Activated CD4-positive, alpha-beta memory T cell treated with anti-CD3 and anti-CD28 coated beads, Interleukin-2, amount 10 ng/mL, durations not matched to agents 7 days and 5 days (primary cell): ENCODE measurements around the gene UBE2G2. TPM values are rescaled to one million over a fixed set of nuclear protein-coding genes. Genes with fewer than 3 reads are reported as not detected.

ENCODE experiments used
- CTCF ChIA-PET: fragments of 350-600 bp; sonication (Branson Sonifier 250); formaldehyde crosslinking; loops from one replicate; lab custom pipeline; 2021; ENCODE audit warnings: antibody characterized with exemption, inconsistent platforms; lab: Charles Lee
- POLR2A ChIA-PET: fragments of 350-600 bp; sonication (Branson Sonifier 250); formaldehyde crosslinking; loops from one replicate; lab custom pipeline; 2021; ENCODE audit warnings: antibody characterized with exemption; lab: Charles Lee
- DNase-seq: peaks from one replicate; pipeline ENCODE4 v3.0.0-alpha.2; 2020
- H3K27ac Mint-ChIP-seq: one replicate; pipeline ENCODE4 v1.8.0; 2021; ENCODE audit warnings: mild to moderate bottlenecking, mixed read lengths
- H3K27me3 Mint-ChIP-seq: one replicate; pipeline ENCODE4 v1.8.0; 2021; ENCODE audit warnings: mixed read lengths
- H3K36me3 Mint-ChIP-seq: one replicate; pipeline ENCODE4 v1.8.0; 2021; ENCODE audit warnings: low read depth, mixed read lengths
- H3K4me1 Mint-ChIP-seq: one replicate; pipeline ENCODE4 v1.8.0; 2021; ENCODE audit warnings: mixed read lengths
- H3K4me3 Mint-ChIP-seq: one replicate; pipeline ENCODE4 v1.8.0; 2021; ENCODE audit warnings: mild to moderate bottlenecking, mixed read lengths
- H3K9me3 Mint-ChIP-seq: one replicate; pipeline ENCODE4 v1.8.0; 2021; ENCODE audit warnings: mixed read lengths
- total RNA-seq, 2 experiments: library from RNA; stranded (reverse); gene quantifications; one replicate each; pipeline ENCODE4 v1.2.3, GENCODE V29; 2021

Gene UBE2G2, protein sequence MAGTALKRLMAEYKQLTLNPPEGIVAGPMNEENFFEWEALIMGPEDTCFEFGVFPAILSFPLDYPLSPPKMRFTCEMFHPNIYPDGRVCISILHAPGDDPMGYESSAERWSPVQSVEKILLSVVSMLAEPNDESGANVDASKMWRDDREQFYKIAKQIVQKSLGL
- total RNA-seq = 10 to 100 TPM; 70.7 to 74.0 TPM

DNA sequence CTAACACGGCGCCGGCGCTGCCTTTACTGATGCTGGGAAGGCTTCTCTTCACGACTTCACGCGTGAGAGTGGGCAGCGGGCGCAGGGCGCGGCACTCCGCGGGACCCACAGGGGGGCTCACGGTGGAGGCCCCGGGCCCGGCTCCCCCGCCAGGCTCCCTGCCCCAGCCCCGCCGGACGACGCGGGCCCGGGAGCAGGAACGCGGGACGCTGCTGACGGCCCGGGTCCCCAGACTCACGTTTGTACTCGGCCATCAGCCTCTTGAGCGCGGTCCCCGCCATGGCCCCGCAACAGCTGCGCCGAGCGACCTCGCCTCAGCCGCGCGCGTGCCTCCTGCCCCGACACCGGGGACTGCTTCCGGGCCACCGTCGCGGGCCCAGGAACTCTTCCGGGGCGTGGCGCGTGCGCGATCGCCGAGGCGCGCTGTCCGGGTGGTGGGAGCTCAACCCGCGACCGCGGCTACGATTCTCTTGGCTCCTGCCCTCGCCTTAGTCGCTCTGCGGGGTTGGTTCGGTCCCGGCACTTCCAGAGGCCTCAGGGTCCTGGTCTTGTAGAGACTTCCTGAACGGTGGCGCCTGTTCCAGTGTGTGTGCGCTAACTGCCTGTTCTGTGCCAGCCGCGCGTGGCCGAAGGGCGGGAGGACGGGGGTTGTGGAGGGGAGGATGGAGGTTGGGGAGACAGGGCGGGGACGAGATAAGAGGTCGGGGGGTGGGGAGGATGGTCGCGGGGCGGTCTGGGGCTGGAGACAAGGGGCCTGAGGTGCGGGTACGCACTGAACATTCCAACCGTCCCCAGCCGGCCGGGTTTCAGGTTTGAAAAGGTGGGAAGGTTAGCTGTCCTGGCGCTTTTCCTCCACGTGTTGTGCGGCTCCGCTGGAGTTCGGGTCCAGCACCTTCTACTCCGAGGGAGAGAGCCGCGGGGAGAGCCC, at the start of gene UBE2G2:
Gene UBE2G2 (minus strand): TSS at position 353 of the 928 bp plus-strand sequence. CDS start 72 bp downstream, at position 281.
- Mint-ChIP-seq H3K27me3 (no peaks in the 10 kb centered on the region), H3K4me3 (peak within 1 kb of the TSS; percentile 88), H3K36me3 (peaks cover 47% of the 10 kb centered on the region), H3K9me3 (no peaks in the 10 kb centered on the region), H3K27ac (peak within 1 kb of the TSS; percentile 80), H3K4me1 (peaks cover 43% of the 10 kb centered on the region)
- DNase-seq = peak; percentile 87
- ChIA-PET CTCF (interaction anchor here (0.6 to 6.1 kb wide), 24 partner anchors 7 to 339 kb away, joined by 3 to 84 read pairs (median 4); partner anchors contain the start of genes PTTG1IP and SUMO3), POLR2A (interaction anchor here (0.7 to 5.9 kb wide), 18 partner anchors 8 to 719 kb away, joined by 3 to 76 read pairs (median 4); partner anchors contain the start of genes ADARB1, KRTAP12-3, PTTG1IP and SLX9)

DNA sequence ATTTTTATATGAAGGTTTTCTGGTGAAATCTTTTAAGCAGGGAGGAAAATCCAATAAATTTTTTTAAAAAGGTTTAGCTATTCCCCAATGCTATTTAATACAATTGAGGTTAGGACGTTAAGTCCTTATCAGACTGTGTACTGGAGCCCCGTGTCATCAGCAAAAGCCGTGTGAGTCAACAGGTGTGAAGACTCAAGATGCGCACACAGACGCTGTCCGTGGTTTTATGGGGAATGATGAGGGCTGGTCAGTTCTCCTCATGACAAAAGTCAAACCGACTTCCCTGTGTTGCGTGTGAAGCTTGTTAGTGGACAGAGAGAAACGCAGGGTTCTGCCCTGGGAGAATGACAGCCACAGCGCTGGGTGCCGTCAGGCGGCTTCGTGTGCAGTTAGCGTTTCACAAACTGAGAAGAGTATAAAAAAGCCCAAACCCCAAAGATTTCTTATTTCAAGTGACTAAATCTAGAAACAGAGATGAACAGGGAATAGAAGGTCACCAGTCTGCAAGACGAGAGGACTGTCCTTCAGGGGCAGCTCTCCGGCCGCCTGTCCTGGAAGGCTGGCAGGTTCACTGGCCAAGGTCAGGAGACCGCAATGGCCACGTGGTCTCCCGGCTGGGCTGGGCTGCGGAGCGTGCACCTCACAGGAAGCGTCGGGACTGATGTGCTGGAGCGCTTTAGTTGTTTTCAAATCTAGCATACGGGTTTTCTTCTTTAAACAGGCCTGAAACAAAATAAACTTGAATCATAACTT, 49.5 kb upstream of the UBE2G2 start:
- Mint-ChIP-seq H3K9me3 (no peaks in the 10 kb centered on the region), H3K36me3 (peaks cover 56% of the 10 kb centered on the region), H3K4me1 (peaks cover 43% of the 10 kb centered on the region), H3K27me3 (no peaks in the 10 kb centered on the region), H3K4me3 (no peak overlapping the region), H3K27ac (peak overlapping the region; percentile 42)
- POLR2A ChIA-PET = interaction anchor here (1.7 kb wide), 1 partner anchor 22 kb away, joined by 7 read pairs; the partner anchor contains the start of gene PTTG1IP
- CTCF ChIA-PET = interaction anchor here (1.5 kb wide), 1 partner anchor 22 kb away, joined by 3 read pairs; the partner anchor contains the start of gene PTTG1IP
- no peak for DNase-seq

DNA sequence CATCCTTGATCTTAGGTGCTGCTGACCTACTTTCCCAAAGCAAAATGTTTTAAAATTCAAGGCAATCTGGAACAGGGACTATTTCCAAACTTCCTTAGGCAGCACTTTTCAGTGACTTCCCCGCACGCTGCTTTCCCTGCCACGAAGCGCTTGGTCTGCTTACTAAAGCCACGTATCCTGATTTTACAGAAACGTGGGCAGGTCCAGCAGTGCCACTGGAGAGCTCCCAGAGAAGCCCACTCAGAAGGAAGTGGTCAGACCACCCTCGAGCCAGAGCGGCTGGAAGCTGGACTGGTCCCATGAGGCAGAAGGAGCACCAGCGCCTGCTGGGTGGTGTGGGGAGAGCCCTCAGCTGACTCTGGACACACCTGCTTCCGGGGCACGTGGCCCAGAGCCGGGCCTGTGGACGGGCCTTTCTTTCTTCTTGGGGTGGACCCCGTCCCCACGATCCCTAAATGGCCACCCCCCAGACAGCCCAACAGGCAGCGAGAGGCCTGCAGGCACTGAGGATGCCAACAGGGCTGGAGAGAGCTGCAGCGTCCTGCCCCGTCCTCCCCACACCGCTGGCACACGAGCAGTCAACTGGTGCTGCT, 48.7 kb upstream of the UBE2G2 start:
- CTCF ChIA-PET = interaction anchor here (1.5 kb wide), 1 partner anchor 23 kb away, joined by 3 read pairs; the partner anchor contains the start of gene PTTG1IP
- no peaks in the 10 kb centered on the region for H3K27me3 Mint-ChIP-seq
- H3K4me3 Mint-ChIP-seq = no peak overlapping the region
- no peak for DNase-seq
- no peaks in the 10 kb centered on the region for H3K9me3 Mint-ChIP-seq
- POLR2A ChIA-PET = interaction anchor here (1.7 kb wide), 1 partner anchor 23 kb away, joined by 7 read pairs; the partner anchor contains the start of gene PTTG1IP
- H3K4me1 Mint-ChIP-seq = peaks cover 49% of the 10 kb centered on the region
- no peak overlapping the region for H3K27ac Mint-ChIP-seq
- H3K36me3 Mint-ChIP-seq = peaks cover 50% of the 10 kb centered on the region

DNA sequence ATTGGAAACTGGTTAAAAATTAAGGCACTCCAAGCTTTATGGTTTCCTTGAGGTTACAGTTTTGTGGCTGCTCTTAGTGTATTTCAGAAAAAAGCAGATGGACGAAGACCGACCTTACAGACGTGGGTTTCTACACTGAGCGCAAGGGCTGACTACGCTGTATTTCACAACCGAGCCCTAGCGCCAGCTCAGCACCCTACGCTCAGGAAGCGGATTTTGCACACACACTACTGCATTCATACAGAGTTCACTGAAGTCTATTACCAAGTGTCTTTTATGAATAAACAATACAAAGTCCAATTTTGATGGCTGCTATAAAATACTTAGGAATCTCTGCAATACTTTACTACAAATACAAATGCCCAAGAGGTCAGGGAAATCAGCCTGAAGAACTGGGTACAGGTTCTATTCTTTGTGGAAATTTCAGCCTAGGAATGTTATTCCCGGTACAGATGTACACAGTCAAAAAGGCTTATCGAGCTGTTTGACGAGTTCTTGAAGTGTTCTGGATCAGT, 48.1 kb upstream of the UBE2G2 start:
- Mint-ChIP-seq H3K4me1 (peaks cover 46% of the 10 kb centered on the region), H3K4me3 (no peak overlapping the region), H3K27ac (no peak overlapping the region), H3K9me3 (no peaks in the 10 kb centered on the region), H3K36me3 (peaks cover 44% of the 10 kb centered on the region), H3K27me3 (no peaks in the 10 kb centered on the region)
- ChIA-PET POLR2A (interaction anchor here (1.0 kb wide), 1 partner anchor 24 kb away, joined by 3 read pairs; the partner anchor contains the start of gene PTTG1IP), CTCF (interaction anchor here (1.5 kb wide), 1 partner anchor 24 kb away, joined by 3 read pairs; the partner anchor contains the start of gene PTTG1IP)
- no peak for DNase-seq

DNA sequence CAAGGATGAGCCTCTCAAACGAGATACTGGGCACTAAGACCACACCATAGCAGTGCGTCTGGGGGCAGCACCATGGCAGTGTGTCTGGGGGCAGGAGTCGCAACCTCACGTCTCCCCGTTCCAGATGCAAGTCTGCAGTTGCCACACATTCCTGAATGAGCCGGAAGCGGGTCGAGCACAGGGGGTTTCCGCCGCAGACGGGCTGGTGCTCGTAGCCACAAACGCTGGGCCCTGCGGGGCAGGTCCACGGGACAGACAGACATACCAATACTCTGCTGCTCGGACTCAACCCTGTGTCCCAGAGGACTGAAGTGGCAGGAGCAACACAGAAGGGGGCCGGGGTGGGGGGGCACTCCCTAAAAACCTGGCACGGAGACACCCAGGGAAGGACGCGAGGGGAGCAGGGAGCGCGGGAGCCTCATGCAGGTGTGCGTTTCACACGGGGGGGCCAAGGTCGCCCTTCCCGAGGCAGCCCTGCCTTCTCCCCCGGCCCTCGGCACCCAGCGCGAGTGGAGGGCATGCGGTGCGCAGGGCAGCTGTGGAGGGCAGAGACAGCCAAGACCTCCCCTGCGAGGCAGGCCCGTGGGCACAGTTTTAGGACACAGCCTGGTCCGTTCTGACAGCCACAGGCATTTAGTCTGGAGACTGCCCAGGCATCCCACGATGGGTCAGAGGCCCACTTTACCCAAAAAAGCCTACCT, 47.4 kb upstream of the UBE2G2 start:
- POLR2A ChIA-PET = interaction anchor here (1.0 kb wide), 1 partner anchor 25 kb away, joined by 3 read pairs; the partner anchor contains the start of gene PTTG1IP

DNA sequence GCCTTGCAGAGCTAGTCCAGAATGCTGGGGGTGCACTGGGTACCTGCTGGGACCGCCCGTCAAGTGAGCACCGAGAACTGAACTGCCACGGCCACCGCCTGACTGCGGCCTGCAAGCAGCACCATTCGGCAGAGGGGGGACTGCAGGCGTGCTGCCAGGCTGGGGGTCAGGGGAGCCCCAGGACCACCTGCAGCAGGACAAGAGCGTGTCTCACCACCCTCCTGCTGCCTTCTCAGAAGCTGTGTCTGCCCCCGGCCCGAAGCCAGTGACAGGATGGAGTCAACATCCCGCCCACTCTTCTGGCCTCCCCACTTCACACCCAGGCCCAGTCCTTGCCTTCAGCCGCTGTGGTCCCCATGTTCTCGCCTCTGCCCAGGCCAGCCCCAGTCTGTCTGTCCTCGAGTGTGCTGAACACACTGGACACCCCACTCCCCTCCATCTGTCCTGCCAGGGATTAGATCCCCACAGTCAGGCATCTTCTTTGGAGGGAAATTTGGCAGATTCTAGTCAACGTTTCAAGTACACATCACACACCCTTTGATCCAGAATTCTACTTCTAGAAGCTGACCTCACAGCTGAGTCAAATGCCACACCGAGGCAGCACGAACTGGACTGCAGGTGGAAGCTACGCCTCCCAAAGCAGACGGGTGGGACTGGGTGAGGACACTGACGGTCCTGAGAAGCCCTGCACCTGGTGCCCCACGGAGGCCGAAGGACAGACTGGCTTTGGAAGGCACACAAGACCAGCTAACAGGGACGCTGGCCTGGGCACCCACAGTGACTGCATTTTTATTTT, 45.8 kb upstream of the UBE2G2 start:
- Mint-ChIP-seq H3K27ac (no peak overlapping the region), H3K9me3 (no peaks in the 10 kb centered on the region), H3K36me3 (peaks cover 27% of the 10 kb centered on the region), H3K27me3 (no peaks in the 10 kb centered on the region), H3K4me3 (no peak overlapping the region), H3K4me1 (peaks cover 32% of the 10 kb centered on the region)
- no peak for DNase-seq
- ChIA-PET CTCF (interaction anchor here (0.6 to 1.1 kb wide), 2 partner anchors 25 to 291 kb away, joined by 3 read pairs; no protein-coding TSS in a partner anchor), POLR2A (interaction anchor here (0.5 to 1.5 kb wide), 4 partner anchors 19 to 343 kb away, joined by 3 to 4 read pairs (median 3); partner anchors contain the start of gene PTTG1IP)

More for the DNA sequence above, 47.4 kb upstream of the UBE2G2 start:
- CTCF ChIA-PET = no interaction called here
- H3K27me3 Mint-ChIP-seq = no peaks in the 10 kb centered on the region
- H3K4me3 Mint-ChIP-seq = no peak overlapping the region
- peaks cover 40% of the 10 kb centered on the region for H3K4me1 Mint-ChIP-seq
- no peak for DNase-seq
- H3K27ac Mint-ChIP-seq = no peak overlapping the region
- H3K36me3 Mint-ChIP-seq = peaks cover 37% of the 10 kb centered on the region
- H3K9me3 Mint-ChIP-seq = no peaks in the 10 kb centered on the region

DNA sequence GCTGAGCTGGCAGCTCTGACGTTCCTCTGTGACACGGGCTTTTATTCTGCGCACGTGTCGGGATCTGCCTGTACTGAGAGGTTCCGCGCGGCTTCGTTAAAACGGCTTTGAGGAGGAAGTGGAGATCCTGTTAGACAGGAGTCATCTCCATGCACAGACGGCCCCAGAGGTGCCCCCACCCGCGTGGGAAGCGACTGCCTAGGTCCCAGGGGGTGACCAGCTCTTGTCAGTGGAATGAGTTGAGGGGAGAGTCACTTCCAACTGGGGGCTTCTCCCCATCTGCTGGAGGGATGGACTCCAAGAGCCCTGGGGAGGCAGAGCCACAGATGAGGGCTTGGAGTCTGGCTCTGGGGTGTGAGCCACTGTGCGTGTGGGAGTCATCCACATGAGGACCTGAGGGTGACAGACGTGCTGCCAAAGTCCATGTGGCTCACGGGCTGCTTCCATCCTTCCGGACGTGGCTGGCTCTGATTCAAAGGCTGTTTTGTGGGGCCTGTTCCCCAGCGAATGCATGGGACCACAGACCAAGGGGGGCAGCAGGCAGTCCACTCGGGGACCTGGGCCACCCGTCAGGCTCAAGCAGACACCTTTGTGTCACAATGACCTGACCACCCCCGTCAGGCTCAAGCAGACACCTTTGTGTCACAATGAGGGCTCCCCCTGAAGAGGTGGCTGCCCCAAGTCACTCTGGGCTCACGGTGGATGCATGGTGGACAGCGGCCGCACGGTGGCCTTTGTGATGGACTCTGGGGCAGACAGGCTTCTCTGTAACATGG, 45.1 kb upstream of the UBE2G2 start:
- POLR2A ChIA-PET = interaction anchor here (0.7 to 1.5 kb wide), 3 partner anchors 25 to 46 kb away, joined by 3 read pairs; partner anchors contain the start of gene PTTG1IP
- DNase-seq = peak; percentile 48
- CTCF ChIA-PET = interaction anchor here (0.7 to 1.3 kb wide), 6 partner anchors 9 to 47 kb away, joined by 3 to 5 read pairs (median 4); partner anchors contain the start of genes SUMO3 and UBE2G2
- H3K9me3 Mint-ChIP-seq = no peaks in the 10 kb centered on the region
- peaks cover 5% of the 10 kb centered on the region for H3K27me3 Mint-ChIP-seq
- H3K27ac Mint-ChIP-seq = no peak overlapping the region
- H3K4me1 Mint-ChIP-seq = peaks cover 24% of the 10 kb centered on the region
- peaks cover 25% of the 10 kb centered on the region for H3K36me3 Mint-ChIP-seq
- peak overlapping the region; percentile 17 for H3K4me3 Mint-ChIP-seq

DNA sequence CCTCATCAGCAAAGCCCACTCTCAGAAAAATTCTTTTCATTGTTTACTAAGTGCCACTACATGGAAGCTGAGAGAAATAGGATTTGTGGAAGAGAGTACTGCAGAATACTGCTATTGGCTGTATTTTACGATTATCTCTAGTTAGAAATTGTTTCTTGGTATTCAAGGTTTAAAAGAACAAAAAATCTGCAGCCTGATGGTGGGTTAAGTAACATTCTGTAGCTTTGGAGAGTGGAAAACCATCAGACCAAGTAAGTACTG, 44.5 kb upstream of the UBE2G2 start:
- ChIA-PET POLR2A (interaction anchor here (0.7 to 1.5 kb wide), 3 partner anchors 25 to 45 kb away, joined by 3 read pairs; partner anchors contain the start of gene PTTG1IP), CTCF (interaction anchor here (0.7 to 1.3 kb wide), 5 partner anchors 9 to 46 kb away, joined by 3 to 5 read pairs (median 4); partner anchors contain the start of genes SUMO3 and UBE2G2)
- DNase-seq = no peak
- H3K27ac Mint-ChIP-seq = no peak overlapping the region
- peak overlapping the region; percentile 17 for H3K4me3 Mint-ChIP-seq
- H3K4me1 Mint-ChIP-seq = peaks cover 19% of the 10 kb centered on the region
- H3K9me3 Mint-ChIP-seq = no peaks in the 10 kb centered on the region
- peaks cover 19% of the 10 kb centered on the region for H3K36me3 Mint-ChIP-seq
- peaks cover 5% of the 10 kb centered on the region for H3K27me3 Mint-ChIP-seq

DNA sequence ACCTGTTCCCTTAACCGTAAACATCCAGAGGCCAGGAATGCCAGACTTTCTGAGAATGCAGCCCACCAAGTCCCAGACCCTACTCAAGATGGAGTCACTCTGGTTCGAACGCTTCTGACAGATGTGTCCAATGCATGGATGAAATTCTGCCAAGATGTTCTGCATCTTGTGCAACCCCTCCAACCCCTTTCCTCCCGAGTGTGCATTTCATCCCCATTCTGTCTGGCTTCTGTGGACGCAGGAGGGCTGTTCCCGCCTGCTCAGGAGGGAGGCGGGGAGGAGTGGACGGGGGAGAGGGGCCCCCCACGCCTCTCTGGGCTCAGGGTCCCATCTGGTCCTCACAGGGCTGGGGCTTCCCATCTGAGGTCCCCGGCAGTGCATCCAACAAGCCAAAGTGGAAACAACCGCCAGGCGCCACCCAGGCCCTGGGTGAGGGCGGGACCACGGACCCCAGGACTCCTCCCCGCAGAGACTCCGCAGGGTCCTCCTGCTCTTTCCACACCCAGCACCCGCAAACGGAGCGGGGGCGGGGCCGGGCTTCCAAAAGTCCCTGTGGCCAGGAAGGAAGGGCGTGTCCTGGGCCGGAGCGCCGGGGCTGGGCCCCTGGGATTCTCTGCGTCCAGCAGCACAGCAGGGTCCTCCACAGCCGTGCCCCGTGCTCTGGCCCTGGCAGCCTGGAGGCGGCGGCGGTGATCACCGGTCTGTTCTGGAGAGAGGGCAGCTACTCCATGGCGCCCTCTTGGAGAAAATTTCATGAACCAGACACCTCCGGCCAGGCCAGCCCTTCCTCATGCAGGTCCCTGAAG, 44.0 kb upstream of the UBE2G2 start:
- POLR2A ChIA-PET = interaction anchor here (0.7 to 1.5 kb wide), 3 partner anchors 26 to 44 kb away, joined by 3 read pairs; partner anchors contain the start of gene PTTG1IP
- DNase-seq = peak; percentile 55
- H3K27me3 Mint-ChIP-seq = peaks cover 5% of the 10 kb centered on the region
- peaks cover 16% of the 10 kb centered on the region for H3K4me1 Mint-ChIP-seq
- peak overlapping the region; percentile 17 for H3K4me3 Mint-ChIP-seq
- no peaks in the 10 kb centered on the region for H3K9me3 Mint-ChIP-seq
- CTCF ChIA-PET = interaction anchor here (1.0 to 1.3 kb wide), 4 partner anchors 10 to 44 kb away, joined by 3 to 5 read pairs (median 4); partner anchors contain the start of genes SUMO3 and UBE2G2
- peaks cover 14% of the 10 kb centered on the region for H3K36me3 Mint-ChIP-seq
- no peak overlapping the region for H3K27ac Mint-ChIP-seq
